ENCODE measurements around the gene SOX6. TPM values are rescaled to one million over a fixed set of nuclear protein-coding genes. Genes with fewer than 3 reads are reported as not detected.

Gene SOX6
- total RNA-seq, 2 experiments from 2014 or later, result 0.20 TPM; not detected in 1

- ChIA-PET CTCF (no interaction called here), POLR2A (no interaction called here)
- Mint-ChIP-seq H3K4me1 (ENCODE audit: low read depth) (no peaks in the 10 kb centered on the region), H3K36me3 (ENCODE audit: low read depth) (no peaks in the 10 kb centered on the region), H3K27ac (no peak overlapping the region), H3K9me3 (peaks cover 2% of the 10 kb centered on the region), H3K4me3 (no peak overlapping the region), H3K27me3 (no peaks in the 10 kb centered on the region)
- ATAC-seq (ENCODE audit: poor library complexity), result no peak
- H3K27me3 ChIP-seq (ENCODE audit: control insufficient read depth in 1 of 2, insufficient read depth in 2 of 2, low read length in 2 of 2), result no peaks in the 10 kb centered on the region
- no peak for DNase-seq
- no peaks in the 10 kb centered on the region for H3K4me1 ChIP-seq (ENCODE audit: insufficient read depth, low read length)
- no peak for TF ChIP-seq CTCF (IDR thresholded peaks at IDR 0.05)
- H3K36me3 ChIP-seq (ENCODE audit: insufficient read depth, low read length), result no peaks in the 10 kb centered on the region
- H3K4me3 ChIP-seq (ENCODE audit: low read length), result no peak overlapping the region
- intact Hi-C loops (cut with DNase I, micrococcal nuclease), result no loop called here
- no peak overlapping the region for H3K27ac ChIP-seq (ENCODE audit: low read depth in 1 of 2, low read length in 2 of 2)
- H3K9me3 ChIP-seq (ENCODE audit: control insufficient read depth in 1 of 2, insufficient read depth in 1 of 2, low read length in 2 of 2), result peaks cover 0 to 4% of the 10 kb centered on the region in 2 experiments
Observed at GRCh38 chr11:16358726-16359125, 2.4 kb upstream of the SOX6 start.

DNA sequence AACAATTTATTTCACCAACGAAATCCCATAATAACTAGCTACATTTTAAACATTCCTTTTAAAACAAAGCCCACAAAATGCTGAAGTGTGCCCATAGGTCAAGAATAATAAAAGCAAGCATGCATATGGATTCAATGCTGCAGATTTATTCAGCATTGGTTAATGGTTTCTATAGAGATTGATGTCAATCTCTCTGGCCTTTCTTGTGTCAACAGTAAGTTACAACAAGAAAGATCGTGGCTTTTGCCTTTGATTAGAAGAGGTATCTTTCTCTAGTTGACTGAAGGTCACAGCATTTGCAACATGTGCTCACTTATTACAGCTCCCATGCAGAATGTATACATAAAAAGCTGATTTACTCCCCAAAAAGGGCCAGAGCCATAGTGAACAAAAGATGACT is 1.4 kb upstream of the SOX6 start:
- no peak overlapping the region for H3K4me3 Mint-ChIP-seq
- ATAC-seq (ENCODE audit: poor library complexity) (no peak), DNase-seq (no peak)
- POLR2A ChIA-PET, result no interaction called here
- no peaks in the 10 kb centered on the region for H3K36me3 Mint-ChIP-seq (ENCODE audit: low read depth)
- H3K27ac ChIP-seq (ENCODE audit: low read depth in 1 of 2, low read length in 2 of 2), result no peak overlapping the region
- intact Hi-C loops (cut with DNase I, micrococcal nuclease), result no loop called here
- H3K27ac Mint-ChIP-seq, result no peak overlapping the region
- CTCF ChIA-PET, result no interaction called here
- H3K9me3 Mint-ChIP-seq, result peaks cover 2% of the 10 kb centered on the region
- no peak for TF ChIP-seq CTCF (IDR thresholded peaks at IDR 0.05)
- H3K4me3 ChIP-seq (ENCODE audit: low read length), result no peak overlapping the region
- no peaks in the 10 kb centered on the region for H3K36me3 ChIP-seq (ENCODE audit: insufficient read depth, low read length)
- no peaks in the 10 kb centered on the region for H3K27me3 Mint-ChIP-seq
- no peaks in the 10 kb centered on the region for H3K4me1 Mint-ChIP-seq (ENCODE audit: low read depth)
- no peaks in the 10 kb centered on the region for H3K4me1 ChIP-seq (ENCODE audit: insufficient read depth, low read length)
- H3K9me3 ChIP-seq (ENCODE audit: control insufficient read depth in 1 of 2, insufficient read depth in 1 of 2, low read length in 2 of 2), result peaks cover 0 to 4% of the 10 kb centered on the region in 2 experiments
- H3K27me3 ChIP-seq (ENCODE audit: control insufficient read depth in 1 of 2, insufficient read depth in 2 of 2, low read length in 2 of 2), result no peaks in the 10 kb centered on the region

- no peaks in the 10 kb centered on the region for H3K27me3 ChIP-seq (ENCODE audit: control insufficient read depth in 1 of 2, insufficient read depth in 2 of 2, low read length in 2 of 2)
- no peaks in the 10 kb centered on the region for H3K4me1 ChIP-seq (ENCODE audit: insufficient read depth, low read length)
- H3K27ac ChIP-seq (ENCODE audit: low read depth in 1 of 2, low read length in 2 of 2), result no peak overlapping the region
- Mint-ChIP-seq H3K27ac (no peak overlapping the region), H3K4me3 (no peak overlapping the region), H3K4me1 (ENCODE audit: low read depth) (no peaks in the 10 kb centered on the region), H3K9me3 (peaks cover 2% of the 10 kb centered on the region), H3K27me3 (no peaks in the 10 kb centered on the region), H3K36me3 (ENCODE audit: low read depth) (no peaks in the 10 kb centered on the region)
- DNase-seq, result no peak
- CTCF ChIA-PET, result no interaction called here
- H3K9me3 ChIP-seq (ENCODE audit: control insufficient read depth in 1 of 2, insufficient read depth in 1 of 2, low read length in 2 of 2), result peaks cover 0 to 4% of the 10 kb centered on the region in 2 experiments
- intact Hi-C loops (cut with DNase I, micrococcal nuclease), result no loop called here
- H3K4me3 ChIP-seq (ENCODE audit: low read length), result no peak overlapping the region
- ATAC-seq (ENCODE audit: poor library complexity), result no peak
- TF ChIP-seq CTCF (IDR thresholded peaks at IDR 0.05), result no peak
- no peaks in the 10 kb centered on the region for H3K36me3 ChIP-seq (ENCODE audit: insufficient read depth, low read length)
- POLR2A ChIA-PET, result no interaction called here
Observed at GRCh38 chr11:16356761-16357393, 531 bp upstream of the SOX6 start.
